SK-N-SH (cell line): Measurements from ENCODE around the gene ATF7IP2. TPM values are rescaled to one million over a fixed set of nuclear protein-coding genes. Genes with fewer than 3 reads are reported as not detected.

Experiments
- CTCF ChIA-PET: fragments of 300-600, 350-600 bp; formaldehyde crosslinking; extraction: SDS; loops from one replicate; lab custom pipeline; 2021; lab: Yijun Ruan, JAX
- POLR2A ChIA-PET: fragments of 350-600 bp; sonication (Branson Sonifier 250); formaldehyde crosslinking; extraction: SDS; loops from one replicate; lab custom pipeline; 2020; ENCODE audit warnings: antibody characterized with exemption, inconsistent platforms; lab: Yijun Ruan, JAX
- DNase-seq: peaks from one replicate; pipeline ENCODE4 v3.0.0; 2012
- H2AFZ ChIP-seq: fragments of 200-600 bp; sonication (generic); 2 replicates; pipeline ENCODE4 v1.8.1; 2016; ENCODE audit warnings: antibody characterized with exemption, mild to moderate bottlenecking, low read depth
- H3F3A ChIP-seq: fragments of 200-600 bp; sonication (generic); replicated peaks from 2 replicates; pipeline ENCODE3; 2016; ENCODE audit warnings: antibody characterized with exemption, mild to moderate bottlenecking; ENCODE audit not compliant: insufficient read depth
- H3K27ac ChIP-seq, 2 experiments: fragments of 200-500 bp in 1 of 2; fragments of 200-600 bp in 1 of 2; sonication (Bioruptor generic) in 1 of 2; sonication (generic), shearing (Covaris generic) in 1 of 2; 2 replicates each; pipeline versions ENCODE4 v1.5.1 to v1.6.1; 2014 to 2016; ENCODE audit warnings: low read depth in 2 of 2, inconsistent platforms in 1 of 2, low read length in 1 of 2, mild to moderate bottlenecking in 1 of 2, mixed read lengths in 1 of 2
- H3K27me3 ChIP-seq: fragments of 200-600 bp; sonication (generic), shearing (Covaris generic); 2 replicates; pipeline ENCODE4 v1.6.1; 2016; ENCODE audit warnings: mixed run types; ENCODE audit not compliant: insufficient read depth
- H3K36me3 ChIP-seq, 2 experiments: fragments of 200-500 bp in 1 of 2; fragments of 200-600 bp in 1 of 2; sonication (Bioruptor generic) in 1 of 2; sonication (generic) in 1 of 2; replicated peaks in 1 of 2; 2 replicates each; pipeline versions ENCODE3 to v1.5.1; 2014 to 2016; ENCODE audit warnings: low read length in 1 of 2, mild to moderate bottlenecking in 1 of 2; ENCODE audit not compliant: insufficient read depth in 2 of 2, control insufficient read depth in 1 of 2
- H3K4me1 ChIP-seq, 2 experiments: fragments of 200-500 bp in 1 of 2; fragments of 200-600 bp in 1 of 2; sonication (Bioruptor generic) in 1 of 2; sonication (generic), shearing (Covaris generic) in 1 of 2; 2 replicates each; pipeline versions ENCODE4 v1.5.1 to v1.6.1; 2014 to 2016; ENCODE audit warnings: low read depth in 1 of 2, low read length in 1 of 2, mixed run types in 1 of 2; ENCODE audit not compliant: insufficient read depth in 2 of 2, control insufficient read depth in 1 of 2
- H3K4me2 ChIP-seq: fragments of 200-600 bp; sonication (generic), shearing (Covaris generic); 2 replicates; pipeline ENCODE4 v1.6.1; 2017; ENCODE audit warnings: mixed run types
- H3K4me3 ChIP-seq, 2 experiments: fragments of 200-500 bp in 1 of 2; fragments of 200-600 bp in 1 of 2; sonication (Bioruptor generic) in 1 of 2; sonication (generic), shearing (Covaris generic) in 1 of 2; 2 replicates each; pipeline versions ENCODE4 v1.5.1 to v1.8.1; 2014 to 2016; ENCODE audit warnings: low read depth in 2 of 2, inconsistent platforms in 1 of 2, low read length in 1 of 2, mild to moderate bottlenecking in 1 of 2, mixed read lengths in 1 of 2, moderate library complexity in 1 of 2
- H3K79me2 ChIP-seq: fragments of 200-600 bp; sonication (generic); 2 replicates; pipeline ENCODE4 v1.8.1; 2017; ENCODE audit warnings: mild to moderate bottlenecking; ENCODE audit not compliant: insufficient read depth
- H3K9ac ChIP-seq: fragments of 200-600 bp; sonication (generic); 2 replicates; pipeline ENCODE4 v1.6.1; 2017; ENCODE audit warnings: mixed run types
- H3K9me2 ChIP-seq: fragments of 200-600 bp; sonication (generic); 2 replicates; pipeline ENCODE4 v1.6.1; 2017; ENCODE audit warnings: mixed run types
- H3K9me3 ChIP-seq: fragments of 200-600 bp; sonication (generic); 2 replicates; pipeline ENCODE4 v1.6.1; 2017; ENCODE audit warnings: mixed run types, mild to moderate bottlenecking, moderate library complexity
- H4K20me1 ChIP-seq: fragments of 200-600 bp; sonication (generic); 2 replicates; pipeline ENCODE4 v1.6.1; 2017; ENCODE audit warnings: mild to moderate bottlenecking, mixed run types; ENCODE audit not compliant: insufficient read depth
- CHD2 ChIP-seq: fragments of 150-350 bp; IDR thresholded peaks from 2 replicates; pipeline ENCODE4 v1.6.1; 2018; ENCODE audit warnings: low read length; ENCODE audit not compliant: partially characterized antibody
- EP300 ChIP-seq, 2 experiments: IDR thresholded peaks; 2 replicates each; pipeline versions ENCODE4 v1.4.0 to v1.6.1; 2012; ENCODE audit warnings: borderline replicate concordance in 1 of 2, low read depth in 1 of 2, low read length in 1 of 2
- EZH2phosphoT487 ChIP-seq: fragments of 200-600 bp; sonication (generic); IDR thresholded peaks from 2 replicates; pipeline ENCODE4 v1.6.1; 2017; ENCODE audit warnings: low read depth, mixed run types, mild to moderate bottlenecking, antibody characterized with exemption, moderate library complexity, borderline replicate concordance
- FOXJ3 ChIP-seq: sonication (generic); formaldehyde crosslinking; IDR thresholded peaks from 2 replicates; pipeline ENCODE4 v1.5.1; 2020; ENCODE audit warnings: mild to moderate bottlenecking, missing genetic modification reagents
- IRF3 ChIP-seq: fragments of 150-350 bp; IDR thresholded peaks from 2 replicates; pipeline ENCODE4 v1.6.1; 2016; ENCODE audit warnings: mild to moderate bottlenecking, low read depth, low read length
- JUND ChIP-seq: IDR thresholded peaks from 2 replicates; pipeline ENCODE4 v1.4.0; 2012
- MXI1 ChIP-seq: IDR thresholded peaks from 2 replicates; pipeline ENCODE4 v1.6.1; 2012; ENCODE audit warnings: mild to moderate bottlenecking, low read depth, low read length, improper control_type of control experiment
- NFIC ChIP-seq: IDR thresholded peaks from 2 replicates; pipeline ENCODE4 v1.4.0; 2012; ENCODE audit warnings: borderline replicate concordance
- RAD21 ChIP-seq: IDR thresholded peaks from 2 replicates; pipeline ENCODE4 v1.6.1; 2012; ENCODE audit warnings: mild to moderate bottlenecking, low read length
- RCOR1 ChIP-seq: fragments of 150-350 bp; IDR thresholded peaks from 2 replicates; pipeline ENCODE4 v1.6.1; 2017; ENCODE audit warnings: antibody characterized with exemption, low read length
- REST ChIP-seq: IDR thresholded peaks from 2 replicates; pipeline ENCODE4 v1.6.1; 2012; ENCODE audit warnings: mild to moderate bottlenecking, low read depth, low read length, moderate library complexity
- RFX5 ChIP-seq: IDR thresholded peaks from 2 replicates; pipeline ENCODE4 v1.6.1; 2012; ENCODE audit warnings: mild to moderate bottlenecking, improper control_type of control experiment, low read length
- SIN3A ChIP-seq: IDR thresholded peaks from 2 replicates; pipeline ENCODE4 v1.6.1; 2012; ENCODE audit warnings: low read depth, mild to moderate bottlenecking, low read length, moderate library complexity, borderline replicate concordance
- SMC3 ChIP-seq: IDR thresholded peaks from 2 replicates; pipeline ENCODE4 v1.6.1; 2012; ENCODE audit warnings: low read depth, low read length, improper control_type of control experiment
- TAF1 ChIP-seq: IDR thresholded peaks from 2 replicates; pipeline ENCODE4 v1.6.1; 2012; ENCODE audit warnings: low read depth, mild to moderate bottlenecking, low read length, moderate library complexity, borderline replicate concordance
- TCF12 ChIP-seq: IDR thresholded peaks from 2 replicates; pipeline ENCODE4 v1.4.0; 2012
- USF2 ChIP-seq: fragments of 150-350 bp; IDR thresholded peaks from 2 replicates; pipeline ENCODE4 v1.6.1; 2017; ENCODE audit warnings: antibody characterized with exemption, low read length, low read depth, borderline replicate concordance
- YY1 ChIP-seq: IDR thresholded peaks from 2 replicates; pipeline ENCODE4 v1.4.0; 2012; ENCODE audit warnings: low read depth, mild to moderate bottlenecking
- WGBS: methylation state at CpG from one replicate; pipeline ENCODE4 v1.1.6; 2017; ENCODE audit warnings: low lambda C conversion rate; 5-methylcytosine and 5-hydroxymethylcytosine counted together
- polyA plus RNA-seq, 3 experiments: library from polyadenylated mRNA; depleted of rRNA; stranded (reverse); fragments of >200 nt; gene quantifications; 2 replicates each; pipeline ENCODE4 v1.2.3, GENCODE V29; 2012

Gene ATF7IP2
- 0.28 and 0.35 TPM in 2 replicates for polyA plus RNA-seq (2012; rRNA removed)
- polyA plus RNA-seq (2012; cell fraction: cytosol; rRNA removed) = 0.55 and 0.58 TPM in 2 replicates
- polyA plus RNA-seq (2012; cell fraction: nucleus; rRNA removed) = 0.17 and 0.31 TPM in 2 replicates

GRCh38 chr16:10385725-10386516 is at the start of gene ATF7IP2:
Gene ATF7IP2 (plus strand): TSS chr16:10386061. CDS start chr16:10430621, 44,560 bp downstream.
- 16% methylated on average over 26 of the region's 66 CpGs for WGBS
- Histone ChIP-seq H3K4me2 (no peak within 1 kb of the TSS), H3F3A (no peaks in the 10 kb centered on the region), H2AFZ (no peak within 1 kb of the TSS), H3K4me1 (no peaks in the 10 kb centered on the region), H3K27ac (no peak within 1 kb of the TSS), H3K9me3 (no peaks in the 10 kb centered on the region), H3K27me3 (no peaks in the 10 kb centered on the region), H3K9ac (no peak within 1 kb of the TSS), H3K79me2 (no peaks in the 10 kb centered on the region), H3K9me2 (no peaks in the 10 kb centered on the region), H4K20me1 (no peaks in the 10 kb centered on the region), H3K36me3 (no peaks in the 10 kb centered on the region), H3K4me3 (peak within 1 kb of the TSS; percentile 29 to 44; a peak in 3 of 4 replicates)
- DNase-seq = peak; percentile 87
- TF ChIP-seq IRF3 (no peak), CHD2 (no peak), JUND (no peak), REST (no peak), TAF1 (no peak)
- ChIA-PET POLR2A (interaction anchor here (0.6 kb wide), 1 partner anchor 1767 kb away, joined by 3 read pairs; no protein-coding TSS in a partner anchor), CTCF (no interaction called here)

- DNase-seq = peak; percentile 46
- Histone ChIP-seq H3K4me3 (no peak overlapping the region), H3K9ac (no peak overlapping the region), H3K4me2 (no peak overlapping the region), H3K9me3 (no peaks in the 10 kb centered on the region), H3K4me1 (no peaks in the 10 kb centered on the region; a peak in 1 of 4 replicates), H3K27me3 (no peaks in the 10 kb centered on the region), H3K27ac (no peak overlapping the region), H3F3A (no peaks in the 10 kb centered on the region), H3K79me2 (no peaks in the 10 kb centered on the region), H3K36me3 (no peaks in the 10 kb centered on the region), H2AFZ (no peak overlapping the region), H3K9me2 (no peaks in the 10 kb centered on the region), H4K20me1 (no peaks in the 10 kb centered on the region)
- TF ChIP-seq TCF12 = no peak
- TF ChIP-seq SIN3A = no peak
- no peak for TF ChIP-seq FOXJ3 (CRISPR knock-in tag)
- no peak for TF ChIP-seq USF2
- no peak for TF ChIP-seq MXI1
- no peak for TF ChIP-seq NFIC
- no peak for TF ChIP-seq CHD2
- no peak for TF ChIP-seq RCOR1
- no peak for TF ChIP-seq RFX5
- no peak for TF ChIP-seq JUND
- TF ChIP-seq EP300 (IDR thresholded peaks at IDR 0.05; ENCODE audit: borderline replicate concordance in 1 of 2, low read depth in 1 of 2, low read length in 1 of 2) = no peak
- no peak for TF ChIP-seq YY1
- TF ChIP-seq EZH2phosphoT487 = no peak
- no peak for TF ChIP-seq RAD21
- no peak for TF ChIP-seq SMC3
- ChIA-PET CTCF (interaction anchor here (1.3 to 1.4 kb wide), 2 partner anchors 82 to 171 kb away, joined by 3 to 4 read pairs; no protein-coding TSS in a partner anchor), POLR2A (no interaction called here)
- 33% methylated on average over 2 of the region's 2 CpGs for WGBS
Observed at GRCh38 chr16:10338426-10338825, 47.4 kb upstream of the ATF7IP2 start.
